Fibroblast of lung (primary cell): ENCODE data around the gene PPP2R5D. TPM values are rescaled to one million over a fixed set of nuclear protein-coding genes. Genes with fewer than 3 reads are reported as not detected.

ENCODE experiments used
- DNase-seq, 2 donors: peaks; one replicate each; pipeline versions ENCODE4 v3.0.0 to v3.0.0-alpha.2; 2010; ENCODE audit warnings: low read depth in 2 of 2
- H2AFZ ChIP-seq: 2 replicates; pipeline ENCODE4 v1.5.1; 2012; ENCODE audit warnings: low read length, control low read depth, inconsistent platforms
- H3K27ac ChIP-seq: 2 replicates; pipeline ENCODE4 v1.5.1; 2011; ENCODE audit warnings: low read length, control low read depth; ENCODE audit not compliant: insufficient read depth
- H3K27me3 ChIP-seq: 2 replicates; pipeline ENCODE4 v1.5.1; 2011; ENCODE audit warnings: mild to moderate bottlenecking, low read length; ENCODE audit not compliant: control insufficient read depth, insufficient read depth
- H3K36me3 ChIP-seq: 2 replicates; pipeline ENCODE4 v1.5.1; 2011; ENCODE audit warnings: low read length; ENCODE audit not compliant: control insufficient read depth, insufficient read depth
- H3K4me1 ChIP-seq: 2 replicates; pipeline ENCODE4 v1.5.1; 2011; ENCODE audit warnings: low read length; ENCODE audit not compliant: control insufficient read depth, insufficient read depth; ENCODE audit errors: extremely low read depth
- H3K4me2 ChIP-seq: 2 replicates; pipeline ENCODE4 v1.5.1; 2011; ENCODE audit warnings: low read length, control low read depth; ENCODE audit not compliant: insufficient read depth; ENCODE audit errors: extremely low read depth
- H3K4me3 ChIP-seq, 4 experiments: fragments of 200-600 bp in 1 of 4; sonication (generic) in 1 of 4; replicated peaks in 1 of 4; 2 replicates each; pipeline ENCODE4 v1.5.1; 2011 to 2016; ENCODE audit warnings: low read length in 4 of 4, low read depth in 3 of 4, mild to moderate bottlenecking in 3 of 4, control low read depth in 2 of 4, inconsistent platforms in 1 of 4, mixed read lengths in 1 of 4; ENCODE audit not compliant: insufficient read depth in 1 of 4; ENCODE audit errors: control extremely low read depth in 1 of 4
- H3K79me2 ChIP-seq: 2 replicates; pipeline ENCODE4 v1.5.1; 2012; ENCODE audit warnings: mild to moderate bottlenecking, low read length, inconsistent platforms; ENCODE audit not compliant: control insufficient read depth, insufficient read depth
- H3K9ac ChIP-seq: 2 replicates; pipeline ENCODE4 v1.5.1; 2011; ENCODE audit warnings: mild to moderate bottlenecking, low read length, control low read depth; ENCODE audit not compliant: insufficient read depth
- H3K9me3 ChIP-seq: 2 replicates; pipeline ENCODE4 v1.5.1; 2012; ENCODE audit warnings: low read depth, low read length; ENCODE audit not compliant: control insufficient read depth, insufficient read depth
- H4K20me1 ChIP-seq: 2 replicates; pipeline ENCODE4 v1.5.1; 2011; ENCODE audit warnings: low read length; ENCODE audit not compliant: control insufficient read depth, insufficient read depth; ENCODE audit errors: extremely low read depth
- EZH2 ChIP-seq: IDR thresholded peaks from 2 replicates; pipeline ENCODE4 v1.5.1; 2012; ENCODE audit warnings: low read length, control low read depth, mild to moderate bottlenecking; ENCODE audit errors: missing control alignments
- polyA plus RNA-seq, 2 donors: library from polyadenylated mRNA; depleted of rRNA in 1 of 2; stranded (reverse) in 1 of 2; unstranded in 1 of 2; fragments of >200 nt; gene quantifications; 2 replicates each; pipeline ENCODE4 v1.2.1, GENCODE V29; 2011 to 2012; ENCODE audit warnings: missing spikeins in 1 of 2
- total RNA-seq: library from RNA; depleted of rRNA; stranded (reverse); fragments of >200 nt; gene quantifications from 2 replicates; pipeline ENCODE4 v1.2.1, GENCODE V29; 2014
- TF ChIP-seq, protein P1 (sequence below), 2 donors: IDR thresholded peaks in 1 of 2; conservative IDR thresholded peaks in 1 of 2; 1 replicate in 1 of 2; 2 replicates in 1 of 2; pipeline ENCODE4 v1.5.1; 2011 to 2012; ENCODE audit warnings: low read length in 2 of 2, control low read depth in 1 of 2, inconsistent platforms in 1 of 2, low read depth in 1 of 2, mild to moderate bottlenecking in 1 of 2

The PPP2R5D gene
- total and polyA plus RNA-seq, 2 donors (not counting 1 experiment from before 2014, with no cell fraction given) = 27.1 to 39.3 TPM

DNA sequence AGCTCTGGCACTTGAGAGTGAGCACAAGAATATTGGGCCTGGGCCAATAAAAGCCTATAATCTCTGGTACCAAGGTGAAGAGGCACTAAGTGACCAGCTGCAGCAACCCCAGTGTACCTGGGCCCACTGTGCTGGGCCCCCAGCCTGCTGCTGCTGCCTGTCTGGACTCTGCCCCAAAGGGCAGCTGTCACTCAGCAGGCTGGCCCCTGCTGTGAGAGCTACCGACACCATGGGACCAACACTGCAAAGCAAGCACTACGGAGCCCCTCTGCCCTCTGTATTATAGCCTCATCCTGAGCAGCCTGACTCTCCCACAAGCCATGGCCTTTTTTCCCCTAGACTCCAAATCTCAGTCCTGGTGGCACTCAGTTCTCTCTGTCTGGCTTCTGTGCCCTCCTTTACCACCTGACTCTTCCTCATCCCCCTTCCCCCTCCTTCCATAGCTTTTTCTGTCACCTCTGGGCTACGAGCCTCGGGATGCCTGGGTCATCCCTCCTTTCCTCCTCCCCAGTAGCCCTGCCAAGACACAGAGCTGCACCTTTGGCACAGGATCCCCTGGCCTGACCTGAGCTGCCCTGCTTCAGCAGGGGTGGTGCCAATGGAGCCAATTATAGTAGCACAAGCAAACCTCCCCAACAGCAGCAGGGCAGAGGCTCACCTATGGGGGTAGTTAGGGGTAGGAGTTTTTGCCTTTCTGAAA, 51.3 kb downstream of the PPP2R5D start:
- no peaks in the 10 kb centered on the region for H3K9me3 ChIP-seq
- H2AFZ ChIP-seq = no peak overlapping the region
- no peaks in the 10 kb centered on the region for H4K20me1 ChIP-seq
- H3K27me3 ChIP-seq = no peaks in the 10 kb centered on the region
- no peak for DNase-seq
- no peak overlapping the region for H3K27ac ChIP-seq
- H3K4me2 ChIP-seq = no peak overlapping the region
- H3K9ac ChIP-seq = no peak overlapping the region
- H3K79me2 ChIP-seq = no peaks in the 10 kb centered on the region
- no peaks in the 10 kb centered on the region for H3K4me1 ChIP-seq
- H3K36me3 ChIP-seq = peaks cover 22% of the 10 kb centered on the region
- no peak for TF ChIP-seq EZH2
- TF ChIP-seq, protein P1, sequence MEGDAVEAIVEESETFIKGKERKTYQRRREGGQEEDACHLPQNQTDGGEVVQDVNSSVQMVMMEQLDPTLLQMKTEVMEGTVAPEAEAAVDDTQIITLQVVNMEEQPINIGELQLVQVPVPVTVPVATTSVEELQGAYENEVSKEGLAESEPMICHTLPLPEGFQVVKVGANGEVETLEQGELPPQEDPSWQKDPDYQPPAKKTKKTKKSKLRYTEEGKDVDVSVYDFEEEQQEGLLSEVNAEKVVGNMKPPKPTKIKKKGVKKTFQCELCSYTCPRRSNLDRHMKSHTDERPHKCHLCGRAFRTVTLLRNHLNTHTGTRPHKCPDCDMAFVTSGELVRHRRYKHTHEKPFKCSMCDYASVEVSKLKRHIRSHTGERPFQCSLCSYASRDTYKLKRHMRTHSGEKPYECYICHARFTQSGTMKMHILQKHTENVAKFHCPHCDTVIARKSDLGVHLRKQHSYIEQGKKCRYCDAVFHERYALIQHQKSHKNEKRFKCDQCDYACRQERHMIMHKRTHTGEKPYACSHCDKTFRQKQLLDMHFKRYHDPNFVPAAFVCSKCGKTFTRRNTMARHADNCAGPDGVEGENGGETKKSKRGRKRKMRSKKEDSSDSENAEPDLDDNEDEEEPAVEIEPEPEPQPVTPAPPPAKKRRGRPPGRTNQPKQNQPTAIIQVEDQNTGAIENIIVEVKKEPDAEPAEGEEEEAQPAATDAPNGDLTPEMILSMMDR (conservative IDR thresholded peaks at IDR 0.05 in 1 of 2, IDR thresholded peaks at IDR 0.05 in 1 of 2; ENCODE audit: low read depth in 1 of 2, low read length in 2 of 2) = no peak
- no peak overlapping the region for H3K4me3 ChIP-seq

DNA sequence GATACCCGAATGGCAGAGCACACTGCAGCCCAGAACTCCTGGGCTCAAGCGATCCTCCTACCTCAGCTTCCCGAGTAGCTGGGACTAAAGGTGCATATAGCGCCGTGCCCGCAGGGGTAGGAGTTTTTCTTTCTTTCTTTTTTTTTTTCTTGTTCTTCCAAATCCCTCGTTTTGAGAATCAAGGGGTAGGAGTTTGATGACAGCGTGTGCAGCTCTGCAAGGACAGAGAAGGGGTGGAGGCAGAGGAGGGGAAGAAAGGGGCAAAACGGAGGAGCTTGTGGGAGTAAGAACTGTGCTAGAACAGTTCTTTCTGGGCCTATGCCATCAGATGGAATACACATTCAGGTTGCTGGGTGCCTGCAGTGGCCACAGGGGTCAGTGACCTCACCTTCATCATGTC, 52.3 kb downstream of the PPP2R5D start:
- Histone ChIP-seq H3K79me2 (no peaks in the 10 kb centered on the region), H3K27ac (no peak overlapping the region), H3K4me2 (no peak overlapping the region), H3K9me3 (no peaks in the 10 kb centered on the region), H3K27me3 (no peaks in the 10 kb centered on the region), H3K9ac (no peak overlapping the region), H4K20me1 (no peaks in the 10 kb centered on the region), H2AFZ (no peak overlapping the region), H3K4me1 (no peaks in the 10 kb centered on the region), H3K4me3 (no peak overlapping the region), H3K36me3 (peaks cover 25% of the 10 kb centered on the region)
- no peak for DNase-seq
- TF ChIP-seq, protein P1 (conservative IDR thresholded peaks at IDR 0.05 in 1 of 2, IDR thresholded peaks at IDR 0.05 in 1 of 2; ENCODE audit: low read depth in 1 of 2, low read length in 2 of 2) = no peak
- no peak for TF ChIP-seq EZH2

DNA sequence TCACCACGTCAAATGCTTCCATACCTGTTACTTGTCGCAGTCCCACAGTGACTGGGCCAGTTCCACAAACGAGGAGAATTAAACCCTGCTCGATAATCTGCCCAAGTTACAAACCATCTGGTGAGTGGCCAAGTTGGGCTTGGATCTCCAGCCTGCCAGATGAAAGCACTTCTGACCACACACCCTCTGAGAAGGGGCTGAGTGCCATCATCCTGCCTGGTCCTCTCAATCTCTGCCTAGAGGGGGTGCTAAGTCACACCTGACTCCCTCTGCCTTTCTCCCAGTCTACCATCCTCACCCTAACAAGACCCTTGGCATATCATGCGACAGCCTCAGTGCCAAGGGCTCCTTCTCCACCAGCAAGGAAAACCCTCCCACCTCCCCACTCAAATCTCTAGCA, 52.8 kb downstream of the PPP2R5D start:
- no peak overlapping the region for H3K9ac ChIP-seq
- no peaks in the 10 kb centered on the region for H3K27me3 ChIP-seq
- no peak overlapping the region for H3K4me3 ChIP-seq
- H3K9me3 ChIP-seq = no peaks in the 10 kb centered on the region
- peaks cover 25% of the 10 kb centered on the region for H3K36me3 ChIP-seq
- no peak overlapping the region for H3K27ac ChIP-seq
- H2AFZ ChIP-seq = no peak overlapping the region
- no peaks in the 10 kb centered on the region for H3K4me1 ChIP-seq
- H4K20me1 ChIP-seq = no peaks in the 10 kb centered on the region
- H3K79me2 ChIP-seq = no peaks in the 10 kb centered on the region
- no peak overlapping the region for H3K4me2 ChIP-seq
- TF ChIP-seq, protein P1 (conservative IDR thresholded peaks at IDR 0.05 in 1 of 2, IDR thresholded peaks at IDR 0.05 in 1 of 2; ENCODE audit: low read depth in 1 of 2, low read length in 2 of 2) = no peak
- no peak for TF ChIP-seq EZH2
- no peak for DNase-seq
